ENCODE results near the gene SVBP.

SVBP gene

DNA sequence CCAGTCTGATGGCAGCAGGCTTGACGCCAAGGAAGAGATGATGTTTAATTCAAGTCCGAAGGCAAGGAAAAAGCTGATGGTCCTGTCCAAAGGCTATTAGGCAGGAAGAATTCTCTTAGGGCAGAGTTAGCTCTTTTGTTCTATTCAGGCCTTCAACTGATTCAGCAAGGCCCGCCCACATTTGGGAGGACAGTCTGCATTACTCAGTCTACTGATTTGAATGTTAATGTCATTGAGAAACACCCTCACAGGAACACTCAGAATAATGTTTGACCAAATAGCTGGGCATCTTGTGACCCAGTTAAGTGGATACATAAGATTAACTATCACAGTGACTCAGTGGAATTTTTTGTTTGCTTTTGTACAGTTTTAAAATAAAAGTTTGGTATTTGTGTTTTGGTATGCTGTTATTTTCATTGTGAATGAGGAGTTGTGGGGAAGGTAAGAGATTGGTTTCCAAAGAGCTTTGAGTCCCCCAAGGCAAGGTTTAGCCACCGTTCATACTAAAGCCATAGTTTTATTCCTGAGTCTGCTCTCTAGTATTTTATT is 27.5 kb upstream of the SVBP start:
- no peak for TF ChIP-seq OSR1 (CRISPR knock-in tag; IDR thresholded peaks at IDR 0.05)
- ATAC-seq, result no peak

DNA sequence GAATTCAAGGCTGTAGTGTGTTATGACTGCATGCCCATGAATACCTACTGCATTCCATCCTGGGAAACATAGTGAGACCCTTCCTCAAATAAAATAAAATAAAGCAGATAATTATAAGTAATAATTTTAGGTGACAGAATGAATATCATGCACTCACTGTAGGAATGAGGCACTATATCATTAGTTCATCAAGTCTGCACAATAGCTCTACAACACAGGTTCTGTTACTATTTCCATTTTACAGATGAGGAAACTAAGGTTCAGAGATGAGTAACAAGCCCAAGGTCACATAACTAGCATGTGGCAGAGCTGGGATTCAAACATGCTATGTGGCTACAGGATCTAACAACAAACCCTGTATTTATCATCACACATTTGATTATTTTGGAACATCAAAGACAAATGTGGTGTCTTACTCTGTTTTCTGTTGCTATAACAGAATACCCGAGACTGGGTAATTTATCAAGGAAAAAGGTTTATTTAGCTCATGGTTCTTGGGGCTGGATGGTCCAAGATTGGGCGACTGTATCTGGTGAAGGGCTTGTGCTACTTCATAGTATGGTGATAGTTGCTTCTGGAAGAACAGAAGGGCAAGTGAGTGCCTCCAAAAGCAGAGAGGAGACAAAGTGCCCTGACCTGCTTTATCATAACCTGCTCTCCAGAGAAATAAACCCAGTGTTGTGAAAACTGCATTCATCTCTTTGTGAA is 24.4 kb upstream of the SVBP start:
- ATAC-seq, result no peak
- TF ChIP-seq ESRRG (CRISPR knock-in tag; IDR thresholded peaks at IDR 0.05), result no peak
- TF ChIP-seq GLIS3 (CRISPR knock-in tag; IDR thresholded peaks at IDR 0.05), result no peak
- TF ChIP-seq ISL1 (CRISPR knock-in tag; IDR thresholded peaks at IDR 0.05), result no peak
- no peak for TF ChIP-seq CSDC2 (CRISPR knock-in tag; IDR thresholded peaks at IDR 0.05)
- no peak for TF ChIP-seq ZNF70 (CRISPR knock-in tag; IDR thresholded peaks at IDR 0.05)
- TF ChIP-seq, protein P1, sequence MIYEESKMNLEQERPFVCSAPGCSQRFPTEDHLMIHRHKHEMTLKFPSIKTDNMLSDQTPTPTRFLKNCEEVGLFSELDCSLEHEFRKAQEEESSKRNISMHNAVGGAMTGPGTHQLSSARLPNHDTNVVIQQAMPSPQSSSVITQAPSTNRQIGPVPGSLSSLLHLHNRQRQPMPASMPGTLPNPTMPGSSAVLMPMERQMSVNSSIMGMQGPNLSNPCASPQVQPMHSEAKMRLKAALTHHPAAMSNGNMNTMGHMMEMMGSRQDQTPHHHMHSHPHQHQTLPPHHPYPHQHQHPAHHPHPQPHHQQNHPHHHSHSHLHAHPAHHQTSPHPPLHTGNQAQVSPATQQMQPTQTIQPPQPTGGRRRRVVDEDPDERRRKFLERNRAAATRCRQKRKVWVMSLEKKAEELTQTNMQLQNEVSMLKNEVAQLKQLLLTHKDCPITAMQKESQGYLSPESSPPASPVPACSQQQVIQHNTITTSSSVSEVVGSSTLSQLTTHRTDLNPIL (CRISPR knock-in tag; IDR thresholded peaks at IDR 0.05; ENCODE audit: low read depth), result no peak
- TF ChIP-seq RARB (CRISPR knock-in tag; IDR thresholded peaks at IDR 0.05), result no peak
- TF ChIP-seq PPARA (CRISPR knock-in tag; IDR thresholded peaks at IDR 0.05; ENCODE audit: borderline replicate concordance), result no peak
- TF ChIP-seq ZC3H10 (CRISPR knock-in tag; IDR thresholded peaks at IDR 0.05), result no peak
- TF ChIP-seq ZNF8 (CRISPR knock-in tag; IDR thresholded peaks at IDR 0.05), result no peak
- TF ChIP-seq, protein P2, sequence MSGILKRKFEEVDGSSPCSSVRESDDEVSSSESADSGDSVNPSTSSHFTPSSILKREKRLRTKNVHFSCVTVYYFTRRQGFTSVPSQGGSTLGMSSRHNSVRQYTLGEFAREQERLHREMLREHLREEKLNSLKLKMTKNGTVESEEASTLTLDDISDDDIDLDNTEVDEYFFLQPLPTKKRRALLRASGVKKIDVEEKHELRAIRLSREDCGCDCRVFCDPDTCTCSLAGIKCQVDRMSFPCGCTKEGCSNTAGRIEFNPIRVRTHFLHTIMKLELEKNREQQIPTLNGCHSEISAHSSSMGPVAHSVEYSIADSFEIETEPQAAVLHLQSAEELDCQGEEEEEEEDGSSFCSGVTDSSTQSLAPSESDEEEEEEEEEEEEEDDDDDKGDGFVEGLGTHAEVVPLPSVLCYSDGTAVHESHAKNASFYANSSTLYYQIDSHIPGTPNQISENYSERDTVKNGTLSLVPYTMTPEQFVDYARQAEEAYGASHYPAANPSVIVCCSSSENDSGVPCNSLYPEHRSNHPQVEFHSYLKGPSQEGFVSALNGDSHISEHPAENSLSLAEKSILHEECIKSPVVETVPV (CRISPR knock-in tag; IDR thresholded peaks at IDR 0.05), result no peak

DNA sequence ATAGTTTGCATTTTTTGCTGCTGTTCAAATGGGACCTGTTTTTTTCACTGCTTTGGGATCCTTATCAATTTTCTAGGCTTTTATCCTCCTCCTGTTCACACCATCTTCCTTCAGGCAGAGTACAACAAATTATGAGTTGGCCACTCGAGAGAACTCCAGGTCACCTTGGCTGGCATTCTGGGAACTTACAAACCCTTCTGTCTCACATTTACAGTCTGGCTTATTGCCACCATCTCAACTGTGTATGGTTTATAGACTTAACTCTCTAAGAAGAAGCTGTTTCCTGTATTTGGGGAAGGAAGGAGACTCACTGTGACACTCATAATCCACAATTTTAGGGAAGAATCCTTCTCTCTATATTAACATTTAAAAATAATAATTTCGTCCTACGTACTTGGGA is 23.8 kb upstream of the SVBP start:
- TF ChIP-seq, protein P2 (CRISPR knock-in tag; IDR thresholded peaks at IDR 0.05), result no peak
- TF ChIP-seq ZNF8 (CRISPR knock-in tag; IDR thresholded peaks at IDR 0.05), result no peak
- TF ChIP-seq CSDC2 (CRISPR knock-in tag; IDR thresholded peaks at IDR 0.05), result no peak
- no peak for TF ChIP-seq RARB (CRISPR knock-in tag; IDR thresholded peaks at IDR 0.05)
- no peak for TF ChIP-seq TCF4 (CRISPR knock-in tag; IDR thresholded peaks at IDR 0.05; ENCODE audit: borderline replicate concordance)
- TF ChIP-seq ESRRG (CRISPR knock-in tag; IDR thresholded peaks at IDR 0.05), result no peak
- TF ChIP-seq, protein P1 (CRISPR knock-in tag; IDR thresholded peaks at IDR 0.05; ENCODE audit: low read depth), result no peak
- TF ChIP-seq, protein P3, sequence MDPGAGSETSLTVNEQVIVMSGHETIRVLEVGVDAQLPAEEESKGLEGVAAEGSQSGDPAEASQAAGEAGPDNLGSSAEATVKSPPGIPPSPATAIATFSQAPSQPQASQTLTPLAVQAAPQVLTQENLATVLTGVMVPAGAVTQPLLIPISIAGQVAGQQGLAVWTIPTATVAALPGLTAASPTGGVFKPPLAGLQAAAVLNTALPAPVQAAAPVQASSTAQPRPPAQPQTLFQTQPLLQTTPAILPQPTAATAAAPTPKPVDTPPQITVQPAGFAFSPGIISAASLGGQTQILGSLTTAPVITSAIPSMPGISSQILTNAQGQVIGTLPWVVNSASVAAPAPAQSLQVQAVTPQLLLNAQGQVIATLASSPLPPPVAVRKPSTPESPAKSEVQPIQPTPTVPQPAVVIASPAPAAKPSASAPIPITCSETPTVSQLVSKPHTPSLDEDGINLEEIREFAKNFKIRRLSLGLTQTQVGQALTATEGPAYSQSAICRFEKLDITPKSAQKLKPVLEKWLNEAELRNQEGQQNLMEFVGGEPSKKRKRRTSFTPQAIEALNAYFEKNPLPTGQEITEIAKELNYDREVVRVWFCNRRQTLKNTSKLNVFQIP (CRISPR knock-in tag; IDR thresholded peaks at IDR 0.05; ENCODE audit: borderline replicate concordance, low read depth), result no peak
- TF ChIP-seq ARNTL (CRISPR knock-in tag; IDR thresholded peaks at IDR 0.05; ENCODE audit: borderline replicate concordance, low read depth), result no peak
- no peak for TF ChIP-seq ZC3H10 (CRISPR knock-in tag; IDR thresholded peaks at IDR 0.05)
- TF ChIP-seq, protein P4, sequence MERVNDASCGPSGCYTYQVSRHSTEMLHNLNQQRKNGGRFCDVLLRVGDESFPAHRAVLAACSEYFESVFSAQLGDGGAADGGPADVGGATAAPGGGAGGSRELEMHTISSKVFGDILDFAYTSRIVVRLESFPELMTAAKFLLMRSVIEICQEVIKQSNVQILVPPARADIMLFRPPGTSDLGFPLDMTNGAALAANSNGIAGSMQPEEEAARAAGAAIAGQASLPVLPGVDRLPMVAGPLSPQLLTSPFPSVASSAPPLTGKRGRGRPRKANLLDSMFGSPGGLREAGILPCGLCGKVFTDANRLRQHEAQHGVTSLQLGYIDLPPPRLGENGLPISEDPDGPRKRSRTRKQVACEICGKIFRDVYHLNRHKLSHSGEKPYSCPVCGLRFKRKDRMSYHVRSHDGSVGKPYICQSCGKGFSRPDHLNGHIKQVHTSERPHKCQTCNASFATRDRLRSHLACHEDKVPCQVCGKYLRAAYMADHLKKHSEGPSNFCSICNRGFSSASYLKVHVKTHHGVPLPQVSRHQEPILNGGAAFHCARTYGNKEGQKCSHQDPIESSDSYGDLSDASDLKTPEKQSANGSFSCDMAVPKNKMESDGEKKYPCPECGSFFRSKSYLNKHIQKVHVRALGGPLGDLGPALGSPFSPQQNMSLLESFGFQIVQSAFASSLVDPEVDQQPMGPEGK (CRISPR knock-in tag; IDR thresholded peaks at IDR 0.05; ENCODE audit: borderline replicate concordance), result no peak
- TF ChIP-seq GLIS3 (CRISPR knock-in tag; IDR thresholded peaks at IDR 0.05), result no peak
- TF ChIP-seq ZFP3 (CRISPR knock-in tag; IDR thresholded peaks at IDR 0.05), result no peak
- TF ChIP-seq BACH2 (CRISPR knock-in tag; IDR thresholded peaks at IDR 0.05; ENCODE audit: borderline replicate concordance), result no peak
- no peak for TF ChIP-seq SNAI2 (CRISPR knock-in tag; IDR thresholded peaks at IDR 0.05)
- no peak for TF ChIP-seq ZNF70 (CRISPR knock-in tag; IDR thresholded peaks at IDR 0.05)
- TF ChIP-seq, protein P5, sequence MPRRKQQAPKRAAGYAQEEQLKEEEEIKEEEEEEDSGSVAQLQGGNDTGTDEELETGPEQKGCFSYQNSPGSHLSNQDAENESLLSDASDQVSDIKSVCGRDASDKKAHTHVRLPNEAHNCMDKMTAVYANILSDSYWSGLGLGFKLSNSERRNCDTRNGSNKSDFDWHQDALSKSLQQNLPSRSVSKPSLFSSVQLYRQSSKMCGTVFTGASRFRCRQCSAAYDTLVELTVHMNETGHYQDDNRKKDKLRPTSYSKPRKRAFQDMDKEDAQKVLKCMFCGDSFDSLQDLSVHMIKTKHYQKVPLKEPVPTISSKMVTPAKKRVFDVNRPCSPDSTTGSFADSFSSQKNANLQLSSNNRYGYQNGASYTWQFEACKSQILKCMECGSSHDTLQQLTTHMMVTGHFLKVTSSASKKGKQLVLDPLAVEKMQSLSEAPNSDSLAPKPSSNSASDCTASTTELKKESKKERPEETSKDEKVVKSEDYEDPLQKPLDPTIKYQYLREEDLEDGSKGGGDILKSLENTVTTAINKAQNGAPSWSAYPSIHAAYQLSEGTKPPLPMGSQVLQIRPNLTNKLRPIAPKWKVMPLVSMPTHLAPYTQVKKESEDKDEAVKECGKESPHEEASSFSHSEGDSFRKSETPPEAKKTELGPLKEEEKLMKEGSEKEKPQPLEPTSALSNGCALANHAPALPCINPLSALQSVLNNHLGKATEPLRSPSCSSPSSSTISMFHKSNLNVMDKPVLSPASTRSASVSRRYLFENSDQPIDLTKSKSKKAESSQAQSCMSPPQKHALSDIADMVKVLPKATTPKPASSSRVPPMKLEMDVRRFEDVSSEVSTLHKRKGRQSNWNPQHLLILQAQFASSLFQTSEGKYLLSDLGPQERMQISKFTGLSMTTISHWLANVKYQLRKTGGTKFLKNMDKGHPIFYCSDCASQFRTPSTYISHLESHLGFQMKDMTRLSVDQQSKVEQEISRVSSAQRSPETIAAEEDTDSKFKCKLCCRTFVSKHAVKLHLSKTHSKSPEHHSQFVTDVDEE (CRISPR knock-in tag; IDR thresholded peaks at IDR 0.05), result no peak
- TF ChIP-seq ZNF565 (CRISPR knock-in tag; conservative IDR thresholded peaks at IDR 0.05; ENCODE audit: low read depth), result no peak
- no peak for TF ChIP-seq PPARA (CRISPR knock-in tag; IDR thresholded peaks at IDR 0.05; ENCODE audit: borderline replicate concordance)
- no peak for ATAC-seq
